ENCODE results near the gene PSMD8.
"Not testable (repeated sequence)": the region's sequence is repeated elsewhere in the genome, so short reads cannot be mapped to it uniquely, and the experiment has no call there.

PSMD8 gene

DNA sequence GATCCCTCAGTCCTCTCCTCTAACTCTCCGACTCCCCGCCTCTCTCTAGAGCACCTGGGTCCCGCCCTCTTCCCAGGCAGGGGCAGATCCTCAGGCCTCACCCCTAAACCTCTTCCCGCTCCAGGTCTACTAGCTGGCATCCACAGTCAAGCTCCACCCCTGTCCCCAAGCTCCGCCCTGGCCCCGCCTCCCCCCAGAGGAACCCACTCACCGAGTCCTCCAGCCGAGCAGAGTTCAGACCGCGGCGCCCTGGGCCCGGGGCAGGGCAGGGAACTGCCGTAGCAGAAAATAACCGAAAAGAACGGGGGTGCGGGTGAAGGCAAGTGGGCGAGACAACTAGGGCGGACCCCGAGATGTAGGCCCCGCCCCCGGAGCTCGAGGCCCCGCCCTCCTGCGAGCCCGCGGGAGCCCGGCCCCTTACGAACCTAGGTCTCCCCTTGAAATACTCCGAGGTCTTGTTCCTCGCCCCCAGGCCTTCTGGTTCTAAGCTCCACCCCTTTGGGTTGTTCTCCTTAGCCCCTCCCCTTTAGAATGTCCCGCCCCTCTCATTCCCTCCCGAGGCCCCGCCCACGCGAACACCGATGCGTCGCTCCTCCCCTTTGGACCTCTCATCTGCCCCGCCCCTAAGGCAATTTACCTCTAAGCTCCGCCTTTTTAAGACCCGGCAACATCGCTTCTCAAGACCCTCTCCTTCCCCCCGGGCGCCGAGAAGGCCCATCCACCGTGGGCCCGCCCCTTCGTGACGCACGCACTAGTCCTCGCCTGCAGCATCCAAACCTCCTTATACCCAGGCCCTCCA is 13.4 kb downstream of the PSMD8 start, which contains the start of gene GGN:
Gene GGN (minus strand): TSS at position 485 of the 799 bp plus-strand sequence. CDS start 773 bp downstream, outside the sequence.
- DNase-seq (ENCODE audit: low read depth, low spot score) = peak; percentile 54

- DNase-seq (ENCODE audit: low read depth, low spot score) = no peak
Measured at GRCh38 chr19:38388349-38389100, 14.2 kb downstream of the PSMD8 start, which contains the start of gene SPRED3. Gene SPRED3 (plus strand): TSS chr19:38388697. CDS start chr19:38390303, 1,606 bp downstream.

GRCh38 chr19:38389101-38389925 is 14.9 kb downstream of the PSMD8 start:
- no peak for DNase-seq (ENCODE audit: low read depth, low spot score)

GRCh38 chr19:38389957-38390924 is 15.9 kb downstream of the PSMD8 start:
- no peak for DNase-seq (ENCODE audit: low read depth, low spot score)

- DNase-seq (ENCODE audit: low read depth, low spot score) = no peak
Measured at GRCh38 chr19:38391911-38392464, 17.6 kb downstream of the PSMD8 start.

DNA sequence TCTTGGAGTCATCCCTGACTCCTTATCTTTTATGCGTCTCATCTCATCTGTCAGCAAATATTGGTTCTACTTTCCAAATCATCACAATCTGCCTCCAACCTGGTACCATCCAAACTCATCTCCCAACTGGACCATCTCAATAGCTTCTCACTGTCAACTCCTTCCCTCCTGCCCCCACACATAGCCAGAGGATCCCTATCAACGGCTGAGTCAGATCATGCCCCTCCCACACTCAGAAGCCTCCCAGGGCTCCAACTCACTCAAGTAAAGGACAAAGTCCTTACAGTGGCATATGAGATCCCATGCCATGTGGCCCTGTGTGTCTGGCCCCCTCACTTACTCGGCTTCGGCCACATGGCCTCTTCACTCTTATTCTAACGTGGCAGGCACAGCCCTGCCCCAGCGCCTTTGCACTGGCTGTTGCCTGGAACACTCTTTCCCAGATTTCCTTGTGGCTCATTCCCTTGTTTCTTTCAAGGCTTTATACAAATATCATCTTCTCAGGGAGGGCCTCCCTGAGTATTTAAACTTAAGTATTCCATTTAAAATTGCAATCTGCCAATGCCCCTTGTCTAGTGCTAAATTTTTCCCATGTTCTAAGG is 18.4 kb downstream of the PSMD8 start:
- DNase-seq (ENCODE audit: low read depth, low spot score) = no peak

GRCh38 chr19:38394488-38394887 is 20.1 kb downstream of the PSMD8 start:
- DNase-seq (ENCODE audit: low read depth, low spot score) = peak; percentile 53

- no peak for DNase-seq (ENCODE audit: low read depth, low spot score)
Measured at GRCh38 chr19:38395381-38396114, 21.2 kb downstream of the PSMD8 start.

DNA sequence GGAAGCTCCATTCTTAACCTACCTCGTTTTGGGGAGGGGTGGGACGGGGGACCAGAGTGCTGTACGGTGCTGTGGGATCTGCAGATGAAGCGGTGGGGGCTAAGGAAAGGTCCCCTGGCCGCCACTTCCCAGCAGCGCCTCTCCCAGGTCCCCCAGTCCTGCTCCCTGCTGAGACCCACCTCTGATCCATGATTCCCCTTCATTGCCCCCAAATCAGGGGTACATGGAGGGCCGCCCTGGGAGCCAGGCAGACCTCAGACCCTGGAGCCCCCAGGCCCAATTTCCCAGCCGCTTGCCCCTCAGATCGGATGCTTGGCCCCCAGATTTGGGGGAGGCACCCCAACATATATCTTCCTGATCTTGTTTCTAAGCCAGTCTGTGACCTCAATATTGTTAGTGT is 24.7 kb downstream of the PSMD8 start:
- DNase-seq (ENCODE audit: low read depth, low spot score) = no peak

- no peak for DNase-seq (ENCODE audit: low read depth, low spot score)
Measured at GRCh38 chr19:38399537-38399936, 25.2 kb downstream of the PSMD8 start.

- DNase-seq (ENCODE audit: low read depth, low spot score) = no peak
Measured at GRCh38 chr19:38400361-38400760, 26.0 kb downstream of the PSMD8 start.

GRCh38 chr19:38401148-38401547 is 26.8 kb downstream of the PSMD8 start:
- no peak for DNase-seq (ENCODE audit: low read depth, low spot score)

- DNase-seq (ENCODE audit: low read depth, low spot score) = no peak
Measured at GRCh38 chr19:38402623-38402966, 28.2 kb downstream of the PSMD8 start.

- DNase-seq (ENCODE audit: low read depth, low spot score) = peak; percentile 93
Measured at GRCh38 chr19:38402967-38403674, 28.8 kb downstream of the PSMD8 start, which contains the start of gene FAM98C. Gene FAM98C (plus strand): TSS chr19:38403093. CDS start chr19:38403154, 61 bp downstream.

GRCh38 chr19:38404858-38405257 is 30.5 kb downstream of the PSMD8 start:
- no peak for DNase-seq (ENCODE audit: low read depth, low spot score)

GRCh38 chr19:38405276-38405675 is 30.9 kb downstream of the PSMD8 start:
- DNase-seq (ENCODE audit: low read depth, low spot score) = no peak

DNA sequence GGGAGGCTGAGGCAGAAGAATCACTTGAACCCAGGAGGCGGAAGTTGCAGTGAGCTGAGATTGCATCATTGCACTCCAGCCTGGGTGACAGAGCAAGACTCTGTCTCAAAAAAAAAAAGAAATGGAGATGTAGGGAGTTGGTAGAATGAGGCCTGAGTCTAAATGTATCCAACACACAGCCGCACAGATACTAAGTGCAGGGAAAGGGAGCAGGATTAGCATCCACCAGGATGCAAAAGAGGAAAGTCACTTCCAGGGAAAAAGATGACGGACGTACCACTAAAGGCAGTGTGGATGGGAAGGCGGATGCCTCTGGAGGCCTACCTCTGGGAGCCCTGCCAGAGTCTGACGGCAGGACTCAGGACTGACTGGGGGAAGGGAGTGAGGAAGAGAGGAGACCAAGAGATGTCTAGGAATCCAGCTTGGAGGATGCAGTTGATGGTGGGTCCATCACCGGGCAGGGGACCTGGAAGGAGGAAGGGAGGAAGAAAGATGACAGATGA is 35.3 kb downstream of the PSMD8 start:
- DNase-seq (ENCODE audit: low read depth, low spot score) = no peak

DNA sequence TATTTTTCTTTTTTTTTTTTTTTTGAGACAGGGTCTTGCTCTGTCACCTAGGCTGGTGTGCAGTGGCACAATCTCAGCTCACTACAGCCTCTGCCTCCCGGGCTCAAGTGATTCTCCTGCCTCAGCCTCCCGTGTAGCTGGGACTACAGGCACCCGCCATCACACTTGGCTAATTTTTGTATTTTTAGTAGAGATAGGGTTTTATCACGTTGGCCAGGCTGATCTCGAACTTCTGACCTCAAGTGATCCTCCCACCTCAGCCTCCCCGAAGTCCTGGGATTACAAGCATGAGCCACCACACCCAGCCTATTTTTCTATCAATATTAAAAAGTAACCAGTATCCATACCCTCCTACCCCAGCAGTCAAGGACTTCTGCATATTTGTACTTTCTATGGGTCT is 36.0 kb downstream of the PSMD8 start:
- DNase-seq (ENCODE audit: low read depth, low spot score) = not testable (repeated sequence)
